Measurements from ENCODE around the gene MRPL43. TPM values are rescaled to one million over a fixed set of nuclear protein-coding genes. Genes with fewer than 3 reads are reported as not detected.

Gene MRPL43
- total and polyA plus RNA-seq, 2 experiments from 2014 or later: 60.1 to 112 TPM

GRCh38 chr10:101006593-101007098, 19.3 kb upstream of the MRPL43 start:
- Histone ChIP-seq H3K79me2 (peaks cover 34% of the 10 kb centered on the region), H3K27me3 (no peaks in the 10 kb centered on the region)

GRCh38 chr10:101005869-101006567, 18.7 kb upstream of the MRPL43 start:
- peaks cover 39% of the 10 kb centered on the region for H3K79me2 ChIP-seq
- no peak overlapping the region for H3K27ac ChIP-seq
- no peak overlapping the region for H3K4me2 ChIP-seq
- H3K27me3 ChIP-seq: no peaks in the 10 kb centered on the region
- 93% methylated on average over 4 of the region's 4 CpGs for WGBS (ENCODE audit: low lambda C conversion rate, missing lambda C conversion rate)
- TF ChIP-seq EZH2 (IDR thresholded peaks at IDR 0.05; ENCODE audit: borderline replicate concordance) (no peak), EZH2phosphoT487 (IDR thresholded peaks at IDR 0.05; ENCODE audit: low read depth, severe bottlenecking, unreplicated experiment) (no peak), CTCF (IDR thresholded peaks at IDR 0.05; ENCODE audit: poor library complexity) (no peak)
- H4K20me1 ChIP-seq (ENCODE audit: insufficient read depth, poor library complexity, severe bottlenecking): peaks cover 10% of the 10 kb centered on the region
- DNase-seq (ENCODE audit: low spot score): no peak
- no peak overlapping the region for H3K4me3 ChIP-seq
- H2AFZ ChIP-seq: no peak overlapping the region
- H3K4me1 ChIP-seq (ENCODE audit: insufficient read depth): peaks cover 10% of the 10 kb centered on the region
- H3K36me3 ChIP-seq (replicated peaks; ENCODE audit: insufficient read depth, low read depth): no peaks in the 10 kb centered on the region
- H3K9me3 ChIP-seq (ENCODE audit: low read depth): no peaks in the 10 kb centered on the region
- H3K9me2 ChIP-seq (replicated peaks; ENCODE audit: insufficient read depth): no peaks in the 10 kb centered on the region

More at GRCh38 chr10:101006593-101007098, 19.3 kb upstream of the MRPL43 start:
- DNase-seq (ENCODE audit: low spot score): no peak
- Histone ChIP-seq H3K27ac (no peak overlapping the region), H3K4me3 (no peak overlapping the region), H2AFZ (no peak overlapping the region), H3K36me3 (replicated peaks; ENCODE audit: insufficient read depth, low read depth) (no peaks in the 10 kb centered on the region), H3K9me3 (ENCODE audit: low read depth) (no peaks in the 10 kb centered on the region), H3K4me1 (ENCODE audit: insufficient read depth) (peaks cover 5% of the 10 kb centered on the region), H3K4me2 (no peak overlapping the region), H4K20me1 (ENCODE audit: insufficient read depth, poor library complexity, severe bottlenecking) (peaks cover 8% of the 10 kb centered on the region), H3K9me2 (replicated peaks; ENCODE audit: insufficient read depth) (no peaks in the 10 kb centered on the region)
- 91% methylated on average over 29 of the region's 33 CpGs for WGBS (ENCODE audit: low lambda C conversion rate, missing lambda C conversion rate)
- TF ChIP-seq EZH2phosphoT487 (IDR thresholded peaks at IDR 0.05; ENCODE audit: low read depth, severe bottlenecking, unreplicated experiment) (no peak), EZH2 (IDR thresholded peaks at IDR 0.05; ENCODE audit: borderline replicate concordance) (no peak), CTCF (IDR thresholded peaks at IDR 0.05; ENCODE audit: poor library complexity) (no peak)

- Histone ChIP-seq H3K9me2 (replicated peaks; ENCODE audit: insufficient read depth) (no peaks in the 10 kb centered on the region), H3K79me2 (peaks cover 46% of the 10 kb centered on the region), H3K27me3 (no peaks in the 10 kb centered on the region), H3K27ac (no peak overlapping the region), H3K36me3 (replicated peaks; ENCODE audit: insufficient read depth, low read depth) (no peaks in the 10 kb centered on the region), H3K4me2 (no peak overlapping the region), H3K9me3 (ENCODE audit: low read depth) (no peaks in the 10 kb centered on the region), H3K4me1 (ENCODE audit: insufficient read depth) (peaks cover 13% of the 10 kb centered on the region), H4K20me1 (ENCODE audit: insufficient read depth, poor library complexity, severe bottlenecking) (peaks cover 10% of the 10 kb centered on the region), H3K4me3 (no peak overlapping the region), H2AFZ (no peak overlapping the region)
- no peak for TF ChIP-seq EZH2phosphoT487 (IDR thresholded peaks at IDR 0.05; ENCODE audit: low read depth, severe bottlenecking, unreplicated experiment)
- TF ChIP-seq EZH2 (IDR thresholded peaks at IDR 0.05; ENCODE audit: borderline replicate concordance): no peak
- no peak for TF ChIP-seq CTCF (IDR thresholded peaks at IDR 0.05; ENCODE audit: poor library complexity)
- WGBS (ENCODE audit: low lambda C conversion rate, missing lambda C conversion rate): 97% methylated on average over 23 of the region's 23 CpGs
- no peak for DNase-seq (ENCODE audit: low spot score)
Measured at GRCh38 chr10:101005361-101005760, 18.1 kb upstream of the MRPL43 start.

Measured in hepatocyte (in vitro differentiated cells).